HG03469 (cell line): ENCODE measurements around the gene CDC25B.
"Not testable (repeated sequence)": the region's sequence is repeated elsewhere in the genome, so short reads cannot be mapped to it uniquely, and the experiment has no call there.

Experiments
- ATAC-seq: cut with Tn5 transposase; IDR thresholded peaks from one replicate; pipeline ENCODE4 v1.9.1; 2021; ENCODE audit warnings: mild to moderate bottlenecking, moderate library complexity, moderate number of reproducible peaks; ENCODE audit not compliant: unreplicated experiment

The CDC25B gene

GRCh38 chr20:3784216-3784853, 11.8 kb upstream of the CDC25B start:
- ATAC-seq: no peak

- no peak for ATAC-seq
These were observed 11.3 kb upstream of the CDC25B start for GRCh38 chr20:3784863-3785239.

- no peak for ATAC-seq
These were observed 10.6 kb upstream of the CDC25B start for GRCh38 chr20:3785240-3786125.

GRCh38 chr20:3786126-3786484, 10.0 kb upstream of the CDC25B start:
- ATAC-seq: no peak

GRCh38 chr20:3786665-3787323, 9.3 kb upstream of the CDC25B start, which contains the start of gene CENPB:
Gene CENPB (minus strand): TSS chr20:3786740. CDS start chr20:3786483, 257 bp downstream.
- ATAC-seq: peak; percentile 63

GRCh38 chr20:3787324-3788014, 8.6 kb upstream of the CDC25B start:
- ATAC-seq: no peak

GRCh38 chr20:3788685-3789155, 7.4 kb upstream of the CDC25B start:
- ATAC-seq: no peak

GRCh38 chr20:3789201-3789600, 6.9 kb upstream of the CDC25B start:
- not testable (repeated sequence) for ATAC-seq

- not testable (repeated sequence) for ATAC-seq
These were observed 1.9 kb upstream of the CDC25B start for GRCh38 chr20:3794168-3794567.

GRCh38 chr20:3794701-3795420, 1.2 kb upstream of the CDC25B start:
- no peak for ATAC-seq

- no peak for ATAC-seq
These were observed 541 bp downstream of the CDC25B start for GRCh38 chr20:3796477-3797225.

- no peak for ATAC-seq
These were observed 1.1 kb downstream of the CDC25B start for GRCh38 chr20:3797226-3797545.

- ATAC-seq: no peak
These were observed 1.7 kb downstream of the CDC25B start for GRCh38 chr20:3797592-3798372.

GRCh38 chr20:3798373-3798768, 2.3 kb downstream of the CDC25B start:
- no peak for ATAC-seq

GRCh38 chr20:3798908-3799248, 2.8 kb downstream of the CDC25B start:
- no peak for ATAC-seq

- ATAC-seq: no peak
These were observed 4.3 kb downstream of the CDC25B start for GRCh38 chr20:3800256-3800877.

- no peak for ATAC-seq
These were observed 4.8 kb downstream of the CDC25B start for GRCh38 chr20:3800878-3801260.

- ATAC-seq: no peak
These were observed 5.2 kb downstream of the CDC25B start for GRCh38 chr20:3801299-3801698.

GRCh38 chr20:3801846-3802245, 5.7 kb downstream of the CDC25B start:
- no peak for ATAC-seq
